Measurements from ENCODE around the gene DYRK2.

Gene DYRK2

DNA sequence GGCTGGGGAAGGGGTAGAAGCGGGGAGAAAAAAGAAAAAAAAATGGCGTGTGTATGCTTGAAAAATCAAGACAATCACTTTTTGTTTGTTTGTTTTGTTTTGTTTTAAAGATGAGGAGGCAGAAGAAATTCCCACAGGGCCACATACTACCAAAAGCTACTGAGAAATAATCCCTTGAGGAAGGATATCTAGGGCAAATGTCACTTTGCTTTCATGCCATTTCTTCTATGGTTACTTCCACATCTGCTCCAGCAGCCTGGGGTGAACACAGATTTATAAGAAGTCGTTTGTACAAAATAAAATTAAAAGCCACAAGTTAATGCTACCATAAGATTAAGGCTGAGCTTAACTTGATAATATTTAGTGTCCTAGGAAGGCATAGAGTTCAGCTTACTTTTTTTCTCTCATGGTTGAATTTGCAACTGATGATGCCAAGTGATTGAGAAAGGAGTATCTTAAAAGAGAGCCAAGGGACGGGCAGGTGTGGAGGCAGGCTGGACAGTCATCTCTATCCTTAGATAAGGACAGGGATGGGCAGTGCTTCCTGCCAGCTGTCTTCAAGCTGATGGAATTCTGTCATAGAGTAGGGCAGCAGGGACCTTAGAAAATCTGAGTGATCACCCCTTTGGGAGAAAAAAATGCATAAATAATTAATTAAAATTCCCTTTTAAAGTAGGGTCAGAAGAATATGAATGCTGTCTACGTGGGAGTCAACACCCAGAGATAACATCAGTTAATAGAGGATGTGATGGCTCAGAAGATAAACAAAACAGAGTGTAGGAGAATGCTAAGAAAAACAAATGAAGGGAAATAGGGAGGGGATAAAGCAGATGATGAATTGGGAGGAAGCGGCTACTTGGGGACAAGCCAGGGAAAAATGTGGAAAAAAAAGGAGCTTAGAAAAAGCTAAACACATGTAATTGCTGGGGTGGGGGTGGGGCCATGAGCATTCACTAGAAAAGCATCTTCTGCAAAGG lies 57.1 kb downstream of the DYRK2 start:
- DNase-seq, result no peak

GRCh38 chr12:67709367-67709954 lies 60.9 kb downstream of the DYRK2 start:
- DNase-seq, result no peak

DNA sequence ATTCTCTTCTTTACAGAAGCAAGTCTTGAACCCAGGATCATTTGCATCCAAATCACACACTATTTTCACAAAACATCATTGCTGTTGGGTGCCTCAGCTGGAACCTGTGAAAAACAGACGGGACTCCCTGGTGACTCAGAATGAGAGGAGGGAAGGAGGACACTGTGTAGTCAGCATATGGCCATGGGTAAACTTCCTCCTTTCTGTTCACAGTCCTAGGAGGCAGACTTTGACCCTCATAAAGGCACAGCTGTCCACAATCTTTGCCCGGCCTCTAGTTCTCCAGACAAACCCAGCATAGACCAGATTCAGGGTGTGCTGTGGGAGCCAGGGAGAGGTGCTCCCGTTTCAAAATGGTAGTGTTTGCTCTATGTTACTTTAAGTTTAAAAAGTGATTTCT lies 62.0 kb downstream of the DYRK2 start:
- no peak for DNase-seq

DNA sequence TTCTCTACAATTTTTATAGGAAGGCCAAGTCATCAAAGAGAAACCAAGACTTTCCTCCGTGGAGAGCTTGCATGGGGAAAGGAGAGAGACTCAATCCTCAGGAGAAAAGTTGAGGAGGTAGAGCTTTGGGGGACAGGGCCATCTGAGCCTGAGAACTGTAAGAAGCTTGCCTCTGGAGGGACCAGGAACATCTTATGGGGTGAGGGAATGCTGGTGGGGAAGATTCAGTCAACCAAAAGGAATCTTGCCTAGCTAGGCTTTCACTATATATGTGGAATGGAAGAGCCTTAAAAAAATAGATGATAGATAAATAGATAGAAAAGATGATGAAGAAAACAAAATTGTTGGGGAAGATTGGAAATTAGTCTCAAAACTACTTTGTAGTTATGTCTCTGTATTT lies 63.5 kb downstream of the DYRK2 start:
- no peak for DNase-seq

GRCh38 chr12:67714648-67715047 lies 66.1 kb downstream of the DYRK2 start:
- DNase-seq, result no peak
